ENCODE results near the gene PDE4B.

DNA sequence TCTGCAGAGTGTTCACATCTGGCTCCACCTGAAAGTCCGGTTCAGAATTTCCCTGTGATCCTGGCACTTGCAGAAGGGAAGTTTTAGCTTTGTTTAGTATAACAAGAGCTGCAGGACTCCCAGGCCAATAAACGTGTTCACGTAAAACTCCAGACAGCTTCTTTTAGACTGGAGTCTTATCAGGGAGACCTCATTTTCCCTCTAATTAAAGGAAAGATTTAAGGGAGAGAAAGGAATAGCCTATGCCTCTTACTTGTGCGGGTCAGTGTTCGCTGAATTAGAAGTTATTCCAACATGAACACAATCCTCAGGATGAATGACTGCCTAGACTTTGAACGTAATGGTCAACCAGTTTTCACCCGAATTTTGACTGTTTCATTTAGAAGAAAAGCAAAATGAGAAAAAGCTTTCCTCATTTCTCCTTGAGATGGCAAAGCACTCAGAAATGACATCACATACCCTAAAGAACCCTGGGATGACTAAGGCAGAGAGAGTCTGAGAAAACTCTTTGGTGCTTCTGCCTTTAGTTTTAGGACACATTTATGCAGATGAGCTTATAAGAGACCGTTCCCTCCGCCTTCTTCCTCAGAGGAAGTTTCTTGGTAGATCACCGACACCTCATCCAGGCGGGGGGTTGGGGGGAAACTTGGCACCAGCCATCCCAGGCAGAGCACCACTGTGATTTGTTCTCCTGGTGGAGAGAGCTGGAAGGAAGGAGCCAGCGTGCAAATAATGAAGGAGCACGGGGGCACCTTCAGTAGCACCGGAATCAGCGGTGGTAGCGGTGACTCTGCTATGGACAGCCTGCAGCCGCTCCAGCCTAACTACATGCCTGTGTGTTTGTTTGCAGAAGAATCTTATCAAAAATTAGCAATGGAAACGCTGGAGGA lies 539.2 kb downstream of the PDE4B start:
- TF ChIP-seq POLR2A (IDR thresholded peaks at IDR 0.05; ENCODE audit: low read length) (no peak), GATA1 (IDR thresholded peaks at IDR 0.05; ENCODE audit: low read depth, low read length) (no peak)

Measured in erythroblast (primary cell).